T follicular helper cell (primary cell): Measurements from ENCODE around the gene H3-3A.

Experiments used
- DNase-seq: peaks from one replicate; pipeline ENCODE4 v3.0.0-alpha.2; 2020; ENCODE audit warnings: low read depth
- total RNA-seq, 2 experiments: gene quantifications; one replicate each; lab custom pipeline; 2026; lab: John Stamatoyannopoulos, UW

Gene H3-3A
- 31.2 to 54.8 reads per million in 2 experiments for total RNA-seq

- peak; percentile 97 for DNase-seq
Observed at GRCh38 chr1:226062558-226063223, at the start of gene H3-3A. TSS of gene H3-3A (plus strand) at chr1:226062716. CDS start at chr1:226064352, 1,636 bp downstream.

GRCh38 chr1:226017070-226017469, 45.4 kb upstream of the H3-3A start:
- no peak for DNase-seq

DNA sequence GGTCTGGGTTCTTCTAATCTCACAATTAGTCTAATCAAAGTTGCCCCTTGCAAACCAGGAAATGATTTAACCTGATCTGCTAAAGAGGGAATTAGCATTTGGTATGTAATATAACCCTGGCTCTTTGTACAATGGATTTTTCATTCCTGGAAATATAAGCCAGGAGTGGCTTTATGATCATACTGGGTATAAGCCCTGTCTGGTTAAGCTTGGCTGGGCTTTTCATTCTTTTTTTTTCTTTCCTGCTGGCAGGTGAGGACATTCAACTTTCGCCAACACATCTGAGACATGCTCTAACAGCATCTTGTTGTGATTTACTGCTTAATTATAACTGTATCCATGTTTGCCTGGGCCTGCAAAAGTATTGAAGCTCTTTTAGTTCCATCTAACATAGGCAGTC, 42.9 kb upstream of the H3-3A start:
- DNase-seq = no peak

- DNase-seq = no peak
Observed at GRCh38 chr1:226021401-226021800, 41.1 kb upstream of the H3-3A start.

DNA sequence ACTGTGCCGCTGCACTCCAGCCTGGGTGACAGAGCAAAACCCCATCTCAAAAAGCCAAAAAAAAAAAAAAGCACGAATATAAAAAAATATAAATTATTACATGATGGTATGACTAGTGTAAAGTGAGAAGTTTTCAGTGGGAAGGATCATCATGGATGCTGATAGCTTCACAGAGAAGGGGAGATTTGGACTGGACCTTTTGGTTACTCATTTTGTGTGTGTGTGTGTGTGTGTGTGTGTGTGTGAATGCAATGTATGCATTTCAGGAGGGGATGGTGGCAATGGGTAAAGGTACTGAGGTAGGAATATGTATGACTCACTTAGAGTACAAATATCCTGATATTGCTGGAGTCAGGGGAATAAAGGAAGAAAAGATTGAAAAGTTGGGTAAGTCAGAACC, 40.7 kb upstream of the H3-3A start:
- no peak for DNase-seq

DNA sequence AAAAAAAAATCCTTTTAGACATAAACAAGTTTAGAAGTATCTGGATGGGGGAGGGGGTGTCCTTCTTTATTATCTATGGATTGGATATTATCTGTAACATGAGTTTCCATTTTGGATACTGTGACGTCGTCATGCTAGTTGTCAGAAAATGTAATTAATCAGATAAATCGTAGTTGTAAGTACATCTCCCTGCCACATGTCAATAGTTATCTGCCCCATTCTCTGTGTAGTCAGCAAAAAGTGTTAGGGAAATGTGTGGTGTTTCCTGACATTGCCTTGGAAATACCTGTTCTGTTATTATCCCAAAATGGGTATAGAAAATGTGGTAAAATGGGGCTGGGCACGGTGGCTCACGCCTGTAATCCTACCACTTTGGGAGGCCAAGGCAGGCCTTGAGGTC, 38.8 kb upstream of the H3-3A start:
- no peak for DNase-seq

GRCh38 chr1:226026833-226027232, 35.7 kb upstream of the H3-3A start:
- DNase-seq = no peak

DNA sequence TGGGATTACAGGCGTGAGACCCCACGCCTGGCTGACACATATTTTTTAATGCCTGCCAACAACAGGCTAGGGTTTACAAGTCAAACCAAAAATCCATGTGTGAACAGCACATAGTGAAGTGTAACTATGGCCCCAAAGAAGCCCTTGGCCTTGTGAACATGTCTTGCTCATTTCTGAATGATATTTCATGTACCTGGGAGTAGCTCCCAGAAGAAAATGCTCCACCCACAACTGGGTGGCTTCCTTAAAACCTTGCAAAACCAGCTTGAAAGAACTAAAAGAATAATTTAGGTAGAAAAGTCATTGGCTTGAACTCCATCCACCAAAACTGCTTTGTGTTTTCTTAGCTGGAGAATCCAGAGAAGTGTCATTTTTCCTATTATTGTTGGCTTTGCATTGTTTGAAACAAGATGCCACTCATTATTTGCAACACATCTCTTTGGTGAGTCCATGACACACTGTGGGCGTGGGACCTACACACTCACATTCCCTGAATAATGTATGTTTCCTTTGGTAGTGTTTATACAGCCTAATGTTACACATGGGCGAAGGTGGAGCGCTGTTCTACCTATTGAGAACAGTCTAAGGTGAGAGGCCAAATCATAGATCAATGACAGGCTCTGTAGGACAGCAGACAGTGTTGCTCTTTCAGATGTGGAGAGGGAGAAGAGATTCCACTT, 34.8 kb upstream of the H3-3A start:
- no peak for DNase-seq

- no peak for DNase-seq
Observed at GRCh38 chr1:226029093-226029496, 33.4 kb upstream of the H3-3A start.

DNA sequence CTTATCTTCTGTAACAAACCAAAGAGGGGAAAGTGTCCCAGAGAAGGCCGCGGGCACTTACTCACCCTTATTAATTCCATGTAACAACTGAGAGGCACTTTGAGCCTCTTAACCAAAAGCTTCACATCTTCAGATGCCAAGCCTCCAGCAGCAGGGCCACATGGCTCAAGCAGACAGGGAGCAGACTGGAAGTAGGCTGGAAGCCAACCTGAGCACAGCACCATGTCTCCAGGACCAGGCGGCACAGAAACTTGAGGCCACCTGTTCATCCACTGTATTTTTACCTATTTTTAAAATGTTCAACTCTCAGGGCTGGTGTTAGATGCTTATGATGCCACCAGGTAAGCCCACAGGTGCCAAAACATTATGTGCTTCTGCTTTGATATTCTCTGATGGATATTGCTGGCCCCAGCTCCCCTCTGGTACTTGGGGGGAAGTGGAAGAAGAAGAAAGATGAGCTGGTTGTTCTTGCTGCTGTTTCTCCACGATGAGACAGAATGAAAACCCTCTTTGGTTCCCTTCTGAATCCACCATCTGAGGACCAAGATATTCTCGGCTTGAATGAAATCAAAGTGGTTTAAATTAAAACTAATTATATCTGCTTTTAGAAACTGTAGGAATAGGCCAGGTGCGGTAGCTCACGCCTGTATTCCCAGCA, 32.8 kb upstream of the H3-3A start:
- DNase-seq = no peak

DNA sequence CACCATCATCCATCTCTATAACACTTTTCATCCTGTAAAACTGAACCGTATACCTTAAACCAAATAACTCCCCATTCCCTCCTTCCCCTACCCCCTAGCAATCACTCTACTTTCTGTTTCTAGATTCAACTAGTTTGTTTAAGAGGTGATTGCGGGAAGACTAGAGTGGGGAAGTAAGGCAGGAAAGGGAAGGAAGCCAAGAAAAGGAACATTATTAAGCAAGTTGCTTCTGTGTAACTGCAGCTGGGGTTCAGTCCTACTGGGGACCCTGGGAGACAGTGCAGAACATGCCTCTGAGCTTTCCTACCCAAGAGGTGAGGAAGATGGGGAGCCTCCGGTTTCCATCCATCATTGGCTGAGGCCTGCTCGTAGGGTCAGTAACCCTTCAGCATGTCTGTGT, 28.9 kb upstream of the H3-3A start:
- DNase-seq = no peak

DNA sequence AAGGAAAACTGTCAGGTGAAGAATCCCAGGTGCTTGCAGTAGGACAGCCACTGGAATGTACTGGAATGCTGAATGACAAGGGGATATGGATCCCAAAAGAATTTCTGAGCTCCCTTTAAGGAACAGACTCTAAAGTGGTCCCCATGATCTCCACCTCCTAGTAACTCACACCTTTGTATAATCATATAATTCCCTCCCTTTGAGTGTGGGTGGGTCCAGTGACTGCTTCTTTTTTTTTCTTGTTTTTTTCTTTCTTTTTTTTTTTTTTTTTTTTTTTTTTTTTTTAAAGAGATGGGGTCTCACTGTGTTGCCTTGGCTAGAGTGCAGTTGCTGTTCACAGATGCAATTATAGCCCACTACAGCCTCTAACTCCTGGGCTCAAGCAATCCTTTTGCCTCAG, 28.5 kb upstream of the H3-3A start:
- DNase-seq = no peak

DNA sequence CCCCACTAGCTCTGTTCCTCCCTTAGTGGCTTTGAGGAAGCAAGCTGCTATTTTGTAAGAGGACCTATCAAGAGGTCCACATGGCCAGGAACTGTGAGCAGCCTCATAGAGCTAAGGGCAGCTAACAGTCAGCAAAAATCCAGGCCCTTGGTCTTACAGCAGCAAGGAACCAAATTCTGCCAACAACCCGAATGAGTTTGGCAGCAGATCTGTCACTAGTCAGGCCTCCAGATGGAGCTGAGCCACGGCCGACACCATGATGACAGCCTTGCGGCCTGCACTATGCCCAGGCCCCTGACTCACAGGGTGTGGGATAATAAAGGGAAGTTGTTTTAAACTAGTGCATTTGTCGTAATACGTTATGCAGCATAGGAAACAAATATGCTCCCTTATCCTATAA, 28.0 kb upstream of the H3-3A start:
- no peak for DNase-seq

DNA sequence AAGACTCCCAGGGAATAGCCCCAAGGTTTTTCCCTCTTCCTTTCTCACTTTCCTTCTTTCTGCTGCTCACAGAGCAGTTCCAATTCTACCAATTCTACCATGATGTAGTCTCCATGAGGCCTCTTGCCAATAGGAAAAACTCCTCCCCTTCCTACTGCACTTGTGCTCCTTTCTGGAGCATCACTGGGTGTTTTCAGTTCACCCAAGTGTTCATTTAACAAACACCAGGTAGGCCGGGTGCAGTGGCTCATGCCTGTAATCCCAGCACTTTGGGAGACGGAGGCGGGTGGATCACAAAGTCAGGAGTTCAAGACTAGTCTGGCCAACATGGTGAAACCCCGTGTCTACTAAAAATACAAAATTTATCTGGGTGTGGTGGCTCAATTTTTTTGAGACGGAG, 26.6 kb upstream of the H3-3A start:
- DNase-seq = no peak

DNA sequence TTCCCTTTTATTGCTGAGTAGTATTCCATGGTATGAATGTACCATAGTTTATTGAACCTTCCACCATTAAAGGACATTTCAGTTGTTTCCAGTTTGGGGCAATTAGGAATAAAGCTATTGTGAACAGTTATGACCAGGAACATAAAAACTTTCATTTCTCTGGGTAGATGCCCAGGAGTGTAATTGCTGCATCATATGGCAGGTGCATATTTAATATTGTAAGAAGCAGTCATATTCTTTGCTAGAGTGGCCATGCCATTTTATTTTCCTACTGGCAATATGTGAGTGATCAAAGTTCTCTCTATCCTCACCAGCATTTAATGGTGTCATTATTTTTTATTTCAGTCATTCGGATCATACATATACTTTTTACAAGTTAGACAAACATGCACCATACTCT, 23.9 kb upstream of the H3-3A start:
- DNase-seq = no peak

DNA sequence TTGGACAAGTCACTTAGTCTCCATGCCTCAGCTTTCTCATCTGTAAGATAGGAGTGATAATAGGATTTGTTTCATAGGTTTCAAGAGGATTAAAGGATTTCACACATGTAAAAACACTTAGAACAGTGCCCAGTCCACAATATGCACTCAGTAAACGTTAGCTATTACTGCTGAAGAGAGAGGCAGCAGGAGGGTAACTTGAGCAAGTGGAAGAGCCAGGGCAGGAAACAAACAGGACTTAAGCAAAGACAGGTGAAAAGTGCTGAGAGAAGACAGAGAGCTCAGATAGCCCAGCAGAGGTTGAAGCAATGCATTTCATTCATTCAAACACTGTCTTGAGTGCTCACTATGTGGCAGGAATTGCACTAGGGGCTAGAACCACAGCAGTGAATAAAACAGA, 21.1 kb upstream of the H3-3A start:
- no peak for DNase-seq

GRCh38 chr1:226044514-226045101, 17.9 kb upstream of the H3-3A start:
- DNase-seq = no peak

DNA sequence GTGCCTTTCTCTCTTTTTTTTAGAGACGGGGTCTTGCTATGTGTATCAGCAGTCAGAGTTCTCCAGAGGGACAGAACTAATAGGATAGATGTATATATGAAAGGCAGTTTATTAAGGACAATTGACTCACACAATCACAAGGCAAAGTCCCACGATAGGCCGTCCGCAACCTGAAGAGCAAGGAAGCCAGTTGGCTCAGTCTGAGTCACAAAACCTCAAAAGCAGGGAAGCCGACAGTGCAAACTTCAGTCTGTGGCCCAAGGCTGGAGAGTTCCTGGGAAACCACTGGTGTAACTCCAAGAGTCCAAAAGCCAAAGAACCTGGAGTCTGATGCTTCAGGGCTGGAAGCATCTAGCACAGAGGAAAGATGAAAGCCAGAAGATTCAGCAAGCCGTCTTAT, 16.3 kb upstream of the H3-3A start:
- DNase-seq = no peak

GRCh38 chr1:226047495-226047894, 15.0 kb upstream of the H3-3A start:
- DNase-seq = no peak

GRCh38 chr1:226048886-226049285, 13.6 kb upstream of the H3-3A start:
- DNase-seq = no peak

DNA sequence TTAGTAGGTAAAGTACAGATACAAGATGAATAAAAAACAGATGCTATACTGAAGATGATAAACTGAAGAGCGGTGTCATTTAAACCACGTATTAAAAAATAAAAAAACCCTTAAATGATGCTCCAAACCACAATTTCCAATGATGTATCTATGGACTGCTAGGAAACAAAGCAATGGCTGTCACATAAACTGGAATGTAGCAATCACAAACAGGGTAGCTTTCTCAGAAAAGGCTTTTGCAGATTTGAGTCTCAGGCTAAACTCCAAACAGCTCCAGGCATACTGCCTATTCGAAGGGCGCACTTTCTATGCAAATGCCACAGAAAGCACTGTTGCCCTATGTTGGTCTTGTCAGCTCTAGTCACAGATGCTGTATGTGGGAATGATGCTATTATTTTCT, 12.4 kb upstream of the H3-3A start:
- no peak for DNase-seq

GRCh38 chr1:226051365-226051764, 11.2 kb upstream of the H3-3A start:
- no peak for DNase-seq

DNA sequence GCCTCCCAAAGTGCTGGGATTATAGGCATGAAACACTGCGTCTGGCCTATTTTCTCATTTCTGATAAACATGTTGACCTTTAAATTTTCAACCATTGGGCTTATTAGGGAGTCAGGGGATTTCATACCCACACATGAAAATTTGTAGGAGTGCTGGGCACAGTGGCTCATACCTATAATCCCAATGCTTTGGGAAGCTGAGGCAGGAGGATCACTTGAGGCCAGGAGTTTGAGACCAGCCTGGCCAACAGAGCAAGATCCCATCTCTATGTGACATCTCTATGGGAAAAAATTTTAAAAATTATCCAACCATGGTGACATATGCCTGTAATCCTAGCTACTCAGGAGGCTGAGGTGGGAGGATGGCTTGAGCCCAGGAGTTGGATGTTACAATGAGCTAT, 10.5 kb upstream of the H3-3A start:
- DNase-seq = no peak
